WERI-Rb-1 (cell line): Measurements from ENCODE around the gene SIAH2.

Source experiments
- DNase-seq: peaks from one replicate; pipeline ENCODE4 v3.0.0-alpha.2; 2020
- H3K27ac ChIP-seq: fragments of 250-450 bp; sonication (Bioruptor Pico); 2 replicates; pipeline ENCODE4 v1.5.1; 2020; ENCODE audit warnings: mild to moderate bottlenecking, moderate library complexity
- H3K27me3 ChIP-seq: fragments of 250-450 bp; sonication (Bioruptor Pico); 2 replicates; pipeline ENCODE4 v1.5.1; 2021; ENCODE audit warnings: mild to moderate bottlenecking, low read depth, moderate library complexity; ENCODE audit not compliant: insufficient read depth, severe bottlenecking
- H3K36me3 ChIP-seq: fragments of 250-450 bp; sonication (Bioruptor Pico); 2 replicates; pipeline ENCODE4 v1.5.1; 2020; ENCODE audit warnings: mild to moderate bottlenecking, moderate library complexity
- H3K4me3 ChIP-seq: 2 replicates; pipeline ENCODE4 v1.5.1; 2011; ENCODE audit warnings: low read depth, mild to moderate bottlenecking, control low read depth, low read length
- H3K9me3 ChIP-seq: fragments of 250-450 bp; sonication (Bioruptor Pico); 2 replicates; pipeline ENCODE4 v1.5.1; 2021; ENCODE audit warnings: mild to moderate bottlenecking, moderate library complexity; ENCODE audit not compliant: severe bottlenecking
- CTCF ChIP-seq: IDR thresholded peaks from 2 replicates; pipeline ENCODE4 v1.5.1; 2011; ENCODE audit warnings: low read depth, mild to moderate bottlenecking, control low read depth, inconsistent platforms, low read length

Gene SIAH2

GRCh38 chr3:150764967-150765366, 2.0 kb upstream of the SIAH2 start:
- Histone ChIP-seq H3K36me3 (no peaks in the 10 kb centered on the region), H3K27me3 (peaks cover 80% of the 10 kb centered on the region), H3K4me3 (no peak overlapping the region), H3K9me3 (peaks cover 6% of the 10 kb centered on the region), H3K27ac (no peak overlapping the region)
- DNase-seq = no peak
- TF ChIP-seq CTCF = no peak

- no peaks in the 10 kb centered on the region for H3K36me3 ChIP-seq
- TF ChIP-seq CTCF = no peak
- DNase-seq = no peak
- peaks cover 6% of the 10 kb centered on the region for H3K9me3 ChIP-seq
- H3K27ac ChIP-seq = no peak overlapping the region
- H3K27me3 ChIP-seq = peaks cover 84% of the 10 kb centered on the region
- H3K4me3 ChIP-seq = no peak overlapping the region
Observed at GRCh38 chr3:150764566-150764965, 1.6 kb upstream of the SIAH2 start.

GRCh38 chr3:150763841-150764483, 993 bp upstream of the SIAH2 start:
- no peak for DNase-seq
- peak overlapping the region; percentile 39 for H3K4me3 ChIP-seq
- H3K27me3 ChIP-seq = peaks cover 84% of the 10 kb centered on the region
- TF ChIP-seq CTCF = peak; percentile 41
- H3K36me3 ChIP-seq = no peaks in the 10 kb centered on the region
- no peak overlapping the region for H3K27ac ChIP-seq
- H3K9me3 ChIP-seq = peaks cover 6% of the 10 kb centered on the region

- no peak overlapping the region for H3K27ac ChIP-seq
- DNase-seq = no peak
- peaks cover 79% of the 10 kb centered on the region for H3K27me3 ChIP-seq
Observed at GRCh38 chr3:150762662-150763121, 277 bp downstream of the SIAH2 start.

GRCh38 chr3:150761831-150762661, 923 bp downstream of the SIAH2 start:
- DNase-seq = no peak
- no peak overlapping the region for H3K27ac ChIP-seq

More at GRCh38 chr3:150762662-150763121, 277 bp downstream of the SIAH2 start:
- Histone ChIP-seq H3K9me3 (peaks cover 4% of the 10 kb centered on the region), H3K4me3 (peak overlapping the region; percentile 39), H3K36me3 (no peaks in the 10 kb centered on the region)
- no peak for TF ChIP-seq CTCF

More at GRCh38 chr3:150761831-150762661, 923 bp downstream of the SIAH2 start:
- Histone ChIP-seq H3K4me3 (no peak overlapping the region), H3K9me3 (peaks cover 4% of the 10 kb centered on the region), H3K36me3 (no peaks in the 10 kb centered on the region), H3K27me3 (peaks cover 77% of the 10 kb centered on the region)
- no peak for TF ChIP-seq CTCF
